ENCODE results near the gene KCTD19.
A peak's percentile ranks its signal among the peaks of the same experiment; 100 is the strongest.

KCTD19 gene

GRCh38 chr16:67277294-67277998 is 49.1 kb downstream of the KCTD19 start:
- H3K9me3 ChIP-seq (ENCODE audit: control insufficient read depth, insufficient read depth, low read length): no peaks in the 10 kb centered on the region
- H4K20me1 ChIP-seq (ENCODE audit: control insufficient read depth, insufficient read depth, low read depth, low read length): no peaks in the 10 kb centered on the region
- H3F3A ChIP-seq (ENCODE audit: control insufficient read depth, insufficient read depth): no peaks in the 10 kb centered on the region
- H3K9me2 ChIP-seq (replicated peaks; ENCODE audit: control insufficient read depth, low read length): no peaks in the 10 kb centered on the region
- H3K4me3 ChIP-seq (ENCODE audit: low read length): peak overlapping the region; percentile 79
- peaks cover 13% of the 10 kb centered on the region for H3K4me1 ChIP-seq (ENCODE audit: control insufficient read depth, low read length)
- H3K79me2 ChIP-seq (ENCODE audit: control insufficient read depth, low read length): peaks cover 13% of the 10 kb centered on the region
- TF ChIP-seq CTCF (IDR thresholded peaks at IDR 0.05; ENCODE audit: low read depth, low read length, poor library complexity, severe bottlenecking) (no peak), EZH2phosphoT487 (IDR thresholded peaks at IDR 0.05; ENCODE audit: borderline replicate concordance, low read length) (no peak)
- no peaks in the 10 kb centered on the region for H3K27me3 ChIP-seq (ENCODE audit: control insufficient read depth, low read length)
- H3K27ac ChIP-seq (ENCODE audit: low read depth, low read length): no peak overlapping the region
- peak overlapping the region; percentile 63 for H3K4me2 ChIP-seq (ENCODE audit: low read length)
- peaks cover 12% of the 10 kb centered on the region for H3K36me3 ChIP-seq (ENCODE audit: control insufficient read depth, low read length)

- no peak overlapping the region for H3K4me3 ChIP-seq (ENCODE audit: low read length)
- H3K79me2 ChIP-seq (ENCODE audit: control insufficient read depth, low read length): peaks cover 13% of the 10 kb centered on the region
- no peak overlapping the region for H3K27ac ChIP-seq (ENCODE audit: low read depth, low read length)
- H3K4me1 ChIP-seq (ENCODE audit: control insufficient read depth, low read length): peaks cover 13% of the 10 kb centered on the region
- no peak overlapping the region for H3K4me2 ChIP-seq (ENCODE audit: low read length)
- TF ChIP-seq CTCF (IDR thresholded peaks at IDR 0.05; ENCODE audit: low read depth, low read length, poor library complexity, severe bottlenecking) (no peak), EZH2phosphoT487 (IDR thresholded peaks at IDR 0.05; ENCODE audit: borderline replicate concordance, low read length) (no peak)
- no peaks in the 10 kb centered on the region for H3F3A ChIP-seq (ENCODE audit: control insufficient read depth, insufficient read depth)
- H3K9me2 ChIP-seq (replicated peaks; ENCODE audit: control insufficient read depth, low read length): no peaks in the 10 kb centered on the region
- H3K36me3 ChIP-seq (ENCODE audit: control insufficient read depth, low read length): peaks cover 12% of the 10 kb centered on the region
- H4K20me1 ChIP-seq (ENCODE audit: control insufficient read depth, insufficient read depth, low read depth, low read length): no peaks in the 10 kb centered on the region
- H3K27me3 ChIP-seq (ENCODE audit: control insufficient read depth, low read length): no peaks in the 10 kb centered on the region
- no peaks in the 10 kb centered on the region for H3K9me3 ChIP-seq (ENCODE audit: control insufficient read depth, insufficient read depth, low read length)
Observed at GRCh38 chr16:67275321-67275720, 51.2 kb downstream of the KCTD19 start.

GRCh38 chr16:67271446-67271845 is 55.1 kb downstream of the KCTD19 start:
- Histone ChIP-seq H3K9me3 (ENCODE audit: control insufficient read depth, insufficient read depth, low read length) (no peaks in the 10 kb centered on the region), H3K27ac (ENCODE audit: low read depth, low read length) (no peak overlapping the region), H3K36me3 (ENCODE audit: control insufficient read depth, low read length) (peaks cover 1% of the 10 kb centered on the region; the same call in 1 of the 2 replicates), H3K27me3 (ENCODE audit: control insufficient read depth, low read length) (no peaks in the 10 kb centered on the region; the same call in 1 of the 2 replicates), H3K4me2 (ENCODE audit: low read length) (no peak overlapping the region), H3K4me3 (ENCODE audit: low read length) (no peak overlapping the region), H3K9me2 (replicated peaks; ENCODE audit: control insufficient read depth, low read length) (no peaks in the 10 kb centered on the region), H3K4me1 (ENCODE audit: control insufficient read depth, low read length) (no peaks in the 10 kb centered on the region), H3K79me2 (ENCODE audit: control insufficient read depth, low read length) (no peaks in the 10 kb centered on the region), H3F3A (ENCODE audit: control insufficient read depth, insufficient read depth) (no peaks in the 10 kb centered on the region), H4K20me1 (ENCODE audit: control insufficient read depth, insufficient read depth, low read depth, low read length) (no peaks in the 10 kb centered on the region)
- TF ChIP-seq EZH2phosphoT487 (IDR thresholded peaks at IDR 0.05; ENCODE audit: borderline replicate concordance, low read length) (no peak), CTCF (IDR thresholded peaks at IDR 0.05; ENCODE audit: low read depth, low read length, poor library complexity, severe bottlenecking) (no peak)
